ENCODE measurements around the gene MOB3A. TPM values are rescaled to one million over a fixed set of nuclear protein-coding genes. Genes with fewer than 3 reads are reported as not detected.

Gene MOB3A
- total and polyA plus RNA-seq, 2 of the 13 experiments (the other 11 are each of a cell fraction or from before 2014, with no cell fraction given), result 3.5 to 17.8 TPM

GRCh38 chr19:2026770-2027169 lies 69.4 kb downstream of the MOB3A start (continued):
- TF ChIP-seq NCOR1 (IDR thresholded peaks at IDR 0.05; ENCODE audit: borderline replicate concordance, low read length), result peak; percentile 83
- no peak for TF ChIP-seq CEBPG (CRISPR knock-in tag; IDR thresholded peaks at IDR 0.05)
- TF ChIP-seq, protein P1, sequence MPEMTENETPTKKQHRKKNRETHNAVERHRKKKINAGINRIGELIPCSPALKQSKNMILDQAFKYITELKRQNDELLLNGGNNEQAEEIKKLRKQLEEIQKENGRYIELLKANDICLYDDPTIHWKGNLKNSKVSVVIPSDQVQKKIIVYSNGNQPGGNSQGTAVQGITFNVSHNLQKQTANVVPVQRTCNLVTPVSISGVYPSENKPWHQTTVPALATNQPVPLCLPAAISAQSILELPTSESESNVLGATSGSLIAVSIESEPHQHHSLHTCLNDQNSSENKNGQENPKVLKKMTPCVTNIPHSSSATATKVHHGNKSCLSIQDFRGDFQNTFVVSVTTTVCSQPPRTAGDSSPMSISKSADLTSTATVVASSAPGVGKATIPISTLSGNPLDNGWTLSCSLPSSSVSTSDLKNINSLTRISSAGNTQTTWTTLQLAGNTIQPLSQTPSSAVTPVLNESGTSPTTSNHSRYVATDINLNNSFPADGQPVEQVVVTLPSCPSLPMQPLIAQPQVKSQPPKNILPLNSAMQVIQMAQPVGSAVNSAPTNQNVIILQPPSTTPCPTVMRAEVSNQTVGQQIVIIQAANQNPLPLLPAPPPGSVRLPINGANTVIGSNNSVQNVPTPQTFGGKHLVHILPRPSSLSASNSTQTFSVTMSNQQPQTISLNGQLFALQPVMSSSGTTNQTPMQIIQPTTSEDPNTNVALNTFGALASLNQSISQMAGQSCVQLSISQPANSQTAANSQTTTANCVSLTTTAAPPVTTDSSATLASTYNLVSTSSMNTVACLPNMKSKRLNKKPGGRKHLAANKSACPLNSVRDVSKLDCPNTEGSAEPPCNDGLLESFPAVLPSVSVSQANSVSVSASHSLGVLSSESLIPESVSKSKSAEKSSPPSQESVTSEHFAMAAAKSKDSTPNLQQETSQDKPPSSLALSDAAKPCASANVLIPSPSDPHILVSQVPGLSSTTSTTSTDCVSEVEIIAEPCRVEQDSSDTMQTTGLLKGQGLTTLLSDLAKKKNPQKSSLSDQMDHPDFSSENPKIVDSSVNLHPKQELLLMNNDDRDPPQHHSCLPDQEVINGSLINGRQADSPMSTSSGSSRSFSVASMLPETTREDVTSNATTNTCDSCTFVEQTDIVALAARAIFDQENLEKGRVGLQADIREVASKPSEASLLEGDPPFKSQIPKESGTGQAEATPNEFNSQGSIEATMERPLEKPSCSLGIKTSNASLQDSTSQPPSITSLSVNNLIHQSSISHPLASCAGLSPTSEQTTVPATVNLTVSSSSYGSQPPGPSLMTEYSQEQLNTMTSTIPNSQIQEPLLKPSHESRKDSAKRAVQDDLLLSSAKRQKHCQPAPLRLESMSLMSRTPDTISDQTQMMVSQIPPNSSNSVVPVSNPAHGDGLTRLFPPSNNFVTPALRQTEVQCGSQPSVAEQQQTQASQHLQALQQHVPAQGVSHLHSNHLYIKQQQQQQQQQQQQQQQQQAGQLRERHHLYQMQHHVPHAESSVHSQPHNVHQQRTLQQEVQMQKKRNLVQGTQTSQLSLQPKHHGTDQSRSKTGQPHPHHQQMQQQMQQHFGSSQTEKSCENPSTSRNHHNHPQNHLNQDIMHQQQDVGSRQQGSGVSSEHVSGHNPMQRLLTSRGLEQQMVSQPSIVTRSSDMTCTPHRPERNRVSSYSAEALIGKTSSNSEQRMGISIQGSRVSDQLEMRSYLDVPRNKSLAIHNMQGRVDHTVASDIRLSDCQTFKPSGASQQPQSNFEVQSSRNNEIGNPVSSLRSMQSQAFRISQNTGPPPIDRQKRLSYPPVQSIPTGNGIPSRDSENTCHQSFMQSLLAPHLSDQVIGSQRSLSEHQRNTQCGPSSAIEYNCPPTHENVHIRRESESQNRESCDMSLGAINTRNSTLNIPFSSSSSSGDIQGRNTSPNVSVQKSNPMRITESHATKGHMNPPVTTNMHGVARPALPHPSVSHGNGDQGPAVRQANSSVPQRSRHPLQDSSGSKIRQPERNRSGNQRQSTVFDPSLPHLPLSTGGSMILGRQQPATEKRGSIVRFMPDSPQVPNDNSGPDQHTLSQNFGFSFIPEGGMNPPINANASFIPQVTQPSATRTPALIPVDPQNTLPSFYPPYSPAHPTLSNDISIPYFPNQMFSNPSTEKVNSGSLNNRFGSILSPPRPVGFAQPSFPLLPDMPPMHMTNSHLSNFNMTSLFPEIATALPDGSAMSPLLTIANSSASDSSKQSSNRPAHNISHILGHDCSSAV (CRISPR knock-in tag; IDR thresholded peaks at IDR 0.05; ENCODE audit: borderline replicate concordance), result no peak
- TF ChIP-seq NKX3-1 (CRISPR knock-in tag; IDR thresholded peaks at IDR 0.05), result no peak
- 0 out of 2 replicates have a peak, but pooled peaks have one; percentile 34 for TF ChIP-seq ZNF770 (CRISPR knock-in tag; IDR thresholded peaks at IDR 0.05)
- TF ChIP-seq ESRRA (CRISPR knock-in tag; IDR thresholded peaks at IDR 0.05; ENCODE audit: low read depth), result no peak
- TF ChIP-seq CCDC6 (CRISPR knock-in tag; IDR thresholded peaks at IDR 0.05), result no peak

All from HepG2 (cell line).